ENCODE results near the gene SELL.
"Not testable (repeated sequence)": the region's sequence is repeated elsewhere in the genome, so short reads cannot be mapped to it uniquely, and the experiment has no call there.

DNA sequence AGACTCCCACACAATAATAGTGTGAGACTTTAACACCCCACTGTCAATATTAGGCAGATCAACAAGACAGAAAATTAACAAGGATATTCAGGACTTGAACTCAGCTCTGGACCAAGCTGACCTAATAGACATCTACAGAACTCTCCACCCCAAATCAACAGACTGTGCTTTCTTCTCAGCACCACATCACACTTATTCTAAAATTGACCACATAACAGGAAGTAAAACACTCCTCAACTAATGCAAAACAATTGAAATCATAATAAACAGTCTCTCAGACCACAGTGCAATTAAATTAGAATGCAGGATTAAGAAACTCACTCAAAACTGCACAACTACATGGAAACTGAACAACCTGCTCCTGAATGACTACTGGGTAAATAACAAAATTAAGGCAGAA, 52.6 kb downstream of the SELL start:
- TF ChIP-seq SUZ12 (IDR thresholded peaks at IDR 0.05; ENCODE audit: extremely low read depth, insufficient read depth, insufficient read length); ZNF274 (IDR thresholded peaks at IDR 0.05; ENCODE audit: low read depth, low read length): not testable (repeated sequence)

Measured in NT2/D1 (cell line).